GM19099 (cell line): ENCODE data around the gene DUSP15.

ENCODE experiments used
- POLR2A ChIP-seq: IDR thresholded peaks from 3 replicates; pipeline ENCODE4 v1.6.1; 2011; ENCODE audit warnings: low read depth; ENCODE audit not compliant: insufficient read length; ENCODE audit errors: extremely low read depth

DUSP15 gene

GRCh38 chr20:31866221-31866620 lies 4.1 kb downstream of the DUSP15 start:
- no peak for TF ChIP-seq POLR2A

DNA sequence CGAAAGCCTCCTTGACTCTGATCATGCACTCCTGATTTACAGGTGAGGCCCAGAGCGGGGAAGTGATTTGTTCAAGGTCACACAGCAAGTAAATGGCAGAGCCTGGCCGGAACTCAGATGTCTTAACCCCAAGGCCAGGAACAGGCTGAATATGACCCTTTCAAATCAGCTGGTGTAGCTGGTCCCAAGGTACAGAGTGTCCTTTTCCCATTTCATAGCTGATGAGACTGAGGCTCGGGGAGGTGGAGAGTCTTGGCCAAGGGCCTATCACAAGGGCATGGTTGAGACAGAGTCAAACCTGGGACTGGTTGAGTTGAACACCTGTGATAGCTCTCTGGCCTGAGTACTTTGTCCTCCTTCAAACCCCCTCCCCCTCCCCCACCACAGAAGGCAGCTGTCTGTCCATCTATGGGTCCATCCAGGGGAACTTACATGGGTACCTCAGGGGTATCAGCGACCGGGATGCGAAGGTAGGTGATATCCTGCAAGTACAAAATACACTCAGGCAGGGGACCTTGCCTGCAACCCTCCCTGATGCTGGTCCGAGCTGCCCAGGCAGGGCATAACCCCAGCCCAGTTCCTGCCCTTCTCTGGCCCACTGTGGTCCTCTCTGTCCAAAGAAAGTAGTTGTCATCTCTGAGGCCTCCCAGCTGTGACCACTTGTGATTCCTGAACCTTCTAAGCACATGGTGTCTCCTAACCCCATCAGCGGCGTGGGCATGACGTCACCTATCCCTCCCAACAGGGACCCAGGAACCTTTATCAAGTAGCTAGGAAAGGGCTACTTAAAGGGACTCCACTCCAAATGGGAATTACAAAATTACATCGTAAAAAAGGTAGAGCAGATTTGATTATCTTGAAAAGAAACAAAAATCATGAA lies 5.6 kb downstream of the DUSP15 start:
- TF ChIP-seq POLR2A = no peak

DNA sequence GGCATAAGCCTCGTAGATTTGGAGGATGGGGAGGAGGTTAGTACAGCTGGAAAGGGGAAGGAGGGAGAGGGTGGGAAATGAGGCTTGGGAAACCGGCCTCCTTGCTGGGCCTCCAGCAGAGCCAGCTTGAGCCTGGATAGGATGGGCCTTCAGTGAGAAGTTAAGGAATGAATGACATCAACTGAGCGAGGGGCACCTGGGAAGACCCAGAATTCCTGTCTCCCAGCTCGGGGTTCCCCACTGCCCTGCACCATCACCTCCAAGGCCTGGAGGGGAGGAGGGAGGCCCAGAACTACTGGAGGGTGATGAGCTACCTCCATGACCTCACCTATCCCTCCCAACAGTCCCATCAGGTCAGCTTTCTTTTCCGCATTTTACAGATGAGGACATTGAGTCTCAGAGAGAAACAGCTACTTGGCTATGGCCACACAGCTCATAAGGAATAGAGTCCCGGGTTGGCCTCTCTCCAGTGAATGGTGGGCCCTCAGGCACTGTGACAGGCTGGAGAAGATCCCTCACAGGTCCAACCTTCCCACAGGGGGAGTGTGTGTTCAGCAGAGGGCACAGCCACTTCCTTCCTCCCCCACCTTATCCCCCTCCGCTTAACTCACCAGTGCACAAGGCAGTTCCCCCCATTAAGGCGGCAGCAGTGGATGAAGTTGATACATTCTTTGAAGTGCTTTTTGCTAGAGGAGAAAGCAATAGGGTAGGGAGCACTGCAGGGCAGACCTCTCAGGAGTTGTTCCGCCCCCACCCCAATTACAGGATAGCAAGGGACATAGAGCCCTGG lies 6.8 kb downstream of the DUSP15 start:
- no peak for TF ChIP-seq POLR2A

- TF ChIP-seq POLR2A = no peak
Observed at GRCh38 chr20:31862506-31862905, 7.8 kb downstream of the DUSP15 start.

DNA sequence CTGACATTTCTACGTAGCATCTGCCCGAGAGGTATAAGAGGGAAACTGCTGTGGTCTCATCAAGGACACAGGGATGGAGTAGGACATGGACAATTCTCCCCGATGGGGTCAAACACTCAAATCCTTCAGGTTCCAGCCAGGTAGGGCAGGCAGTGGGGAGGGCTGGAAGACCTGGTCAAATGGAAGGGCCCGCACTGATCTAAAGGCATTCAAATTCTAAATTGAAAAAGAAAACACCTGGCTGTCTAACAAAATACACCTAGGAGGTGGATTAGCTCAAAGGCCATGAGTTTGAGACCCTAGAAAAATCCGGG lies 8.2 kb downstream of the DUSP15 start:
- no peak for TF ChIP-seq POLR2A

DNA sequence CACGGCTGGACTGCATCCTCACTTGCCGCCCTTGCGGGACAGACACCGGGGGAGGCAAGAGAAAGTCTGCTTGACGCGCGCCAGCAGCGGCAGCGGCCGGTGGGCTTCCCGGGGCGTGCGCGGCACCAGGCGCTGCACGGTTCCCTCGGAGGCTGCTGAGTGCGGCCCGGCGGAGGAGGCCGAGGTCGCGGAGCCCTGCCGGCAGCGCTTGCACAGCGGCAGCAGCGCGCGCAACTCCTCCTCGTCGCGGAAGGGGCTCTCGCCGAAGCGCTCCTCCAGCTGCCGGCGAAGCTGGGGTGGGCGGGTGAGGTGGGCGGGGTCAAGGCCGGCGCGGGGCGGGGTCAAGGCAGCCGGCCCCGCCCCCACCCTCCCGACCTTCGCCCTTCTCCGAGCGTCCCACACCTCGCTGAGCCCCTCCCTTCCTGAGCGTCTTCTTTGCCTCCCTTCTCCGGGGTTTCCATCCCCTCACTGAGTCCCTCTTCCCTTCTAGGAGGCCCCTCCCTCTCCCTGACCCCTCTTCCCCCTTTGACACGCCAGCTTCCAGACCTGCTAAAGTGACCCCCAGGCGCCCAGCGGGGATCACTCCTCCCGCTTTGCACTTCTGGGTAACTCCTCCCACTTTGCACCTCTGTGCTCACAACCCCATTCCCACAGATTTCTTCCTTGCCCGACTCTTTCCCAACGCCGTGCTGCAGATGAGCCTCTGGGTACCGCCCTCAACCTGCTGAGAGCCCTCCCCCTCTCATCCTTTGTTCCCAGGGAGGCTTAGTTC lies 8.8 kb downstream of the DUSP15 start:
- TF ChIP-seq POLR2A = no peak

- TF ChIP-seq POLR2A = no peak
Observed at GRCh38 chr20:31861135-31861384, 9.3 kb downstream of the DUSP15 start.

GRCh38 chr20:31860390-31861134 lies 9.8 kb downstream of the DUSP15 start:
- TF ChIP-seq POLR2A = no peak

- no peak for TF ChIP-seq POLR2A
Observed at GRCh38 chr20:31859998-31860380, 10.3 kb downstream of the DUSP15 start.

GRCh38 chr20:31859266-31859997 lies 10.9 kb downstream of the DUSP15 start:
- no peak for TF ChIP-seq POLR2A

DNA sequence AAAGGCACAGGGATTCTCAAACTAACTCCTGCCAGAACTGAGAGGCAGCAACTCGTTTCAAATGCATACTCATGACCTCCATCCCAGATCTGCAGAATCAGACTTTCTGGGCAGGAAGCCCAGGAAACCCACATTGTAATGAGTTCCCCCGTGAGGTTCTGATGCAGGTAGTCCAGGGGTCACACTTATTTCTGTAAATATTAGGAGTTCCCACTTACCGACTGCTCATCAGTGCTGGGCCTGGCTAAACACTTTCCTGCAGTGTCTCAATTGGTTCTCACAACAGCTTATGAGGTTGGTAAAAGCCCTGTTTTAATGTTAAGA lies 11.6 kb downstream of the DUSP15 start:
- no peak for TF ChIP-seq POLR2A

DNA sequence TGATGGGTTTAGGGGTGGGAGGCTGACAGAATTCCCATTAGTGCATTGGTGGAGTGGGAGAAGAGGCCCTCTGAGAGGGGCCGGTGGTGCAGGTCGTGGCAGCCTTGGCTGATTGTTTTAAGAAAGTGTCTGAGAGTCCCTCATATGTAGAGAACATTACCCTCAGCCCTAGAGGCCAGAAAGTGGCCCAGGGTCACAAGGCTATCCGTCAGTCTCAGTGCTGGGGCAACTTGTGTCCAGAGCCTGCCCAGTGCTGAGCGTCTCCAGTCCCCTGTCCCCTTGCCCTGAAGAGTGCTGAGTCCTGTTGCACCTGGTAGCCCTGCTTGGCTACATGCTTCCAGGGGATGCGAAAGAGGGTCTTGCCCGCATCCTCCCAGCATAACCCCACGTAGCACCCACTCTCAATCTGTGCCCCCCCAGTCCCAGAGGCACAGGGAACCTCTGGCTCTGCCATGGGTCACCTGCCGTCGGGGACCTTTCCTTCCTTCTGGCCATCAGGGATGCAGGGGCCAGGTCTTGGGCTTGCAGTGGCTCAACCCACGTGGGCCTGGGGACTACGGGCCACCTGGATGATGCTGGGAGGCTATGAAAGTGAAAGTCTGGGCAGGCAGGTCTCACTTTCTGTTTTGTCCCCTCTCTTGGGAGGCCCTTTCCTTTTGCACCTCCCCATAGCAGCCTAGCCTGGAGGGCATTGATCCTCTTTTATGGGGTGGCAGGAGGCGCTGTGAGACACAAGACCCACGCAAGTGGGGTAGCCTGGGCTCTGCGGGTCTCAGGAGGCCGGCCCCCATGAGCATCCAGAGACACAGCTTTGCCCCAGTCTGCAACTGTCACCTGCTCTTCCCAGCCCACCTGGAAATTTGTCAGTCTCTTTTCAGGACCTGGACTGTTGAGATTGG lies 12.2 kb downstream of the DUSP15 start:
- no peak for TF ChIP-seq POLR2A

- no peak for TF ChIP-seq POLR2A
Observed at GRCh38 chr20:31856516-31856915, 13.8 kb downstream of the DUSP15 start.

GRCh38 chr20:31853481-31853880 lies 16.8 kb downstream of the DUSP15 start:
- TF ChIP-seq POLR2A = no peak
